Caki2 (cell line): ENCODE results near the gene HAX1. TPM values are rescaled to one million over a fixed set of nuclear protein-coding genes. Genes with fewer than 3 reads are reported as not detected.
A peak's percentile ranks its signal among the peaks of the same experiment; 100 is the strongest.
"Not testable (repeated sequence)": the region's sequence is repeated elsewhere in the genome, so short reads cannot be mapped to it uniquely, and the experiment has no call there.

Source experiments
- DNase-seq: peaks from one replicate; pipeline ENCODE4 v3.0.0-alpha.2; 2015; ENCODE audit warnings: low read depth
- in situ Hi-C: cut with HindIII; loops from 2 replicates; pipeline ENCODE4 v1.10.0; 2016; ENCODE audit warnings: low sequenced_read_pairs, low pct_unique_long_range_greater_than_20kb, mixed read lengths
- total RNA-seq: library from RNA; depleted of rRNA; stranded (reverse); fragments of >200 nt; shearing (Covaris generic); gene quantifications from 2 replicates; pipeline ENCODE4 v1.2.3, GENCODE V29; 2014; ENCODE audit warnings: low replicate concordance; rRNA removed

Gene HAX1
- total RNA-seq, 1 experiment from 2014 or later: 139 TPM

DNA sequence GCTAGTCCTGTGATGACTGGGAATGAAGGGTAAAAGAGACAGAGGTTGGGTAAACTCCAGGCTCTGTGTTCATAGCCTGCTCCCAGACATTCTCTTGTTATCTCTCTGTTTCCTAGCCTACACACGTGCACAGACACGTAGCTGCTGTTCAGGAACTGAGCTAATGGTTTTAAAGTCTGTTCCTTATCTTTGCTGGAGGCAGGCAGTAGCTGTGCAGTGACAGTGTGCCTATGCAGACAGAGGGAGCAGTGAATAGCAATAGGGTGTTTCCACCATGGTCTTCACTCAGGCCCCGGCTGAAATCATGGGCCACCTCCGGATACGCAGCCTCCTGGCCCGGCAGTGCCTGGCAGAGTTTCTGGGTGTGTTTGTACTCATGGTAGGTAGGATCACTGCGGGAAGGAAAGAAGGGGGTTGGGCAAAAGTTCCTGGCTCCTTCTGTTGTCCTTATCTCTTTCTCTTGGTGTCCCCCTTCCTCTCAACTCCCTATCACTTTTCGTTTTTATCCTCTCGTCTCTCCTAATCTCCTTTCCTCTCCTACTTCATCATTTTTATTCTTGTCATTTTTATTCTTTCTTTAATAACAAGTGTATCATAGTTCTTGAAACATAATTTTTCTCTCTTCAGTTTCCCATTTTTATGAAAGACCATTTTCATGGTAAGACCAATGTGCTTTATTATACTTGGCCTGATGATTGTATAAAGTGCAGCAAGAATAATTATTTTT is 48.6 kb downstream of the HAX1 start, which contains the start of gene AQP10:
TSS of gene AQP10 (plus strand) at position 212 of the 727 bp plus-strand sequence. CDS start at position 275, 63 bp downstream.
- in situ Hi-C loops: no loop called here
- no peak for DNase-seq

GRCh38 chr1:154321609-154321934 is 49.1 kb downstream of the HAX1 start:
- in situ Hi-C loops: not testable (repeated sequence)

DNA sequence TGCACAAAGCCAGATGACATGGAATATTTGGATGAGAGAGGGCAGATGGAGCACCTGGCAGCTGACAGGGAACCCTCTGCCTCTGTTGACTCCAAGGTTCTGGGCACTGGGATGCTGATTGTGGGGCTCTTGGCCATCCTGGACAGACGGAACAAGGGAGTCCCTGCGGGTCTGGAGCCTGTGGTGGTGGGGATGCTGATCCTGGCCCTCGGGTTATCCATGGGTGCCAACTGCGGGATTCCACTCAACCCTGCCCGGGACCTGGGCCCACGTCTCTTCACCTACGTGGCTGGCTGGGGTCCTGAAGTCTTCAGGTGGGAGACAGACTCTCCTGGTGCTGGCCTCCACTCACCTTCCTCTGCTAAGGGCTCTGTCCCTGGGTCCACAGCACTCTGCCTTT is 51.1 kb downstream of the HAX1 start:
- DNase-seq: no peak

More at GRCh38 chr1:154321609-154321934, 49.1 kb downstream of the HAX1 start:
- not testable (repeated sequence) for DNase-seq

DNA sequence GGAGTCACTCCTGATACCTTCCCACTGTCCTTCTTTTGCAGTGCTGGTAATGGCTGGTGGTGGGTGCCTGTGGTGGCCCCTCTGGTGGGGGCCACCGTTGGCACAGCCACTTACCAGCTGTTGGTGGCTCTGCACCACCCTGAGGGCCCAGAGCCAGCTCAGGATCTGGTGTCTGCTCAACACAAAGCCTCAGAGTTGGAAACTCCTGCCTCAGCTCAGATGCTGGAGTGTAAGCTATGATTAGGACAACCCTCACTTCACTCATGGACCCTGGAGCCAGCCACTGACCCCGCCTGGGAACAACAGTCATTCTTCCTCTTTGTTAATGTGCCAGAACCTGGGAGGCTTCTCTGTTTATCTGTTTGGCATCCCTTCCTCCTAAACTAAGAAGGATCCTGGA is 51.8 kb downstream of the HAX1 start:
- in situ Hi-C loops: no loop called here
- DNase-seq: no peak

More for the DNA sequence above, 51.1 kb downstream of the HAX1 start:
- in situ Hi-C loops: no loop called here

DNA sequence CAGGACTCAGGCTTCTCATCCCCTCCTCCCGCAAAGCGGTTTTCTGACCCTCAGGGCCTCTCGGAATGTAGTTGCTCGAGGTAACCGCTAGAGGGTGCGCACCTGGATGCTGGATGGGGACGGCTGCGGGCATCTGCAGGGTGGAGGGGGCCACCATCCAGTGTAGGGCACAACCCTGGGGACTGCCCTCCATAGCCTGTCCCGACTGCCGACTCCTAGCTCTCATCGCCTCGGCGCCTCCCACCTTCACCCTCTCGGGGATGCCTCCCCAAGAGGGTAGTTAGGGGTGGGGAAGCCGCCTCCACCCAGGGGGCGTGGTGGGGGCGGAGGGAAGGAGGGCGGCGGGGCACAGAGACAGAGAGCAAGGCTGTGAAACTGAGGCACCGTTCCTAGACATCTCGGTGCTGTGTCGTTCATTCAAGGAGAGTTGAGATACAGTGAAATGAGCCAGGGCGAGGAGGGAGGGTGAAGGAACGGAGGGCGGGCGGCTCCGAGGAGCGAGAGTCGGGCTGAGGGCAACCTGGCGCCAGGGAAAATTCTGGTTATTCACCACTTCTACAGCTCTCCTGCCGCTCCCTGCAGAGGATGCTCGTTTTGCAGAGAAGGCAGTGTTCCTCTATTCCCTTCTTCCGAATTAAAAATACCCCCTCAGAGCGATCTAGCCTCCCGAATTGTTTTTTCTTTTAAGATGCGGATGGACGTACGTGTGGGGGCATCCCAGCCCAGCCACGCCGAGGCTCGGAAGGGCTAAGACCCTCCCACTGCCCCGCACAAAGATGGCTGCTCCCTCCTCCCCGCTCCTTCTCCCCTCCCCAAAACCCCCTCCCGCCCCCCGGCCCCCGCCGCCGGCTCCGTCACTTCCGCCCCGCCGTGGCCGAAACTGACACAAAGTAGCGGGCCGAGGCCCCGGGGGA is 52.5 kb downstream of the HAX1 start, which contains the start of gene ATP8B2:
TSS of gene ATP8B2 (plus strand) at position 857 of the 914 bp plus-strand sequence. CDS start 2,617 bp downstream, outside the sequence.
- in situ Hi-C loops: no loop called here
- peak; percentile 73 for DNase-seq

Other genes starting within 250 kb of the HAX1 start
- gene NUP210L, start 117.6 kb upstream of the HAX1 start, total RNA-seq: 0.07 TPM in 1 of 2 replicates, not detected in the other
- 631 and 793 TPM in 2 replicates for gene TPM3, start 80.5 kb upstream of the HAX1 start, total RNA-seq
- not detected in 2 replicates for gene CFAP141, start 66.3 kb upstream of the HAX1 start, total RNA-seq
- 68.5 and 85.7 TPM in 2 replicates for gene UBAP2L, start 51.7 kb upstream of the HAX1 start, total RNA-seq
- gene AQP10, start 48.5 kb downstream of the HAX1 start, total RNA-seq: not detected in 2 replicates
- 32.6 and 41.2 TPM in 2 replicates for gene ATP8B2, start 52.9 kb downstream of the HAX1 start, total RNA-seq
- 6.5 and 17.5 TPM in 2 replicates for gene IL6R, start 132.7 kb downstream of the HAX1 start, total RNA-seq
- gene TDRD10, start 229.6 kb downstream of the HAX1 start, total RNA-seq: not detected in 2 replicates
- not detected in 2 replicates for gene SHE, start 229.8 kb downstream of the HAX1 start, total RNA-seq